T-cell (primary cell): ENCODE data around the gene SLC9A1. TPM values are rescaled to one million over a fixed set of nuclear protein-coding genes. Genes with fewer than 3 reads are reported as not detected.

ENCODE experiments used
- ATAC-seq, 4 experiments: fragments of 200-7000 bp in 3 of 4; fragments of 150-1000 bp in 1 of 4; cut with Tn5 transposase; replicated peaks in 1 of 4; 1 replicate in 3 of 4; 2 replicates in 1 of 4; pipeline ENCODE4 v1.10.0; 2021; ENCODE audit warnings: moderate library complexity in 3 of 4, mild to moderate bottlenecking in 2 of 4, moderate number of reproducible peaks in 1 of 4
- CTCF ChIA-PET, 2 donors: fragments of 300-600 bp; sonication (Branson Sonifier 250); formaldehyde crosslinking; loops; one replicate each; lab custom pipeline; 2022; ENCODE audit warnings: antibody characterized with exemption in 2 of 2; lab: Charles Lee
- POLR2A ChIA-PET, 2 donors: fragments of 300-600 bp; sonication (Branson Sonifier 250); formaldehyde crosslinking; loops; one replicate each; lab custom pipeline; 2022; ENCODE audit warnings: antibody characterized with exemption in 2 of 2; lab: Charles Lee
- DNase-seq, 35 experiments: peaks; one replicate each; pipeline versions ENCODE4 v3.0.0 to v3.0.0-alpha.2; 2013 to 2023
- H3K27ac ChIP-seq: one replicate; pipeline ENCODE4 v1.5.1; 2013; ENCODE audit warnings: low read length
- H3K27me3 ChIP-seq, 2 experiments: replicated peaks in 1 of 2; 1 replicate in 1 of 2; 2 replicates in 1 of 2; pipeline versions ENCODE4 v1.6.1 to v1.7.0; 2013; ENCODE audit warnings: low read length in 1 of 2, mixed read lengths in 1 of 2; ENCODE audit not compliant: control insufficient read depth in 2 of 2, insufficient read depth in 2 of 2; ENCODE audit errors: extremely low read depth in 1 of 2
- H3K36me3 ChIP-seq, 2 donors: 1 replicate in 1 of 2; 2 replicates in 1 of 2; pipeline versions ENCODE4 v1.6.1 to v1.7.0; 2013; ENCODE audit warnings: low read length in 1 of 2; ENCODE audit not compliant: control insufficient read depth in 2 of 2, insufficient read depth in 1 of 2; ENCODE audit errors: extremely low read depth in 1 of 2
- H3K4me1 ChIP-seq, 2 experiments: 1 replicate in 1 of 2; 2 replicates in 1 of 2; pipeline versions ENCODE4 v1.6.1 to v1.7.0; 2013; ENCODE audit warnings: low read length in 2 of 2, mixed read lengths in 1 of 2; ENCODE audit not compliant: insufficient read depth in 2 of 2, control insufficient read depth in 1 of 2; ENCODE audit errors: extremely low read depth in 1 of 2
- H3K4me3 ChIP-seq, 2 donors: 1 replicate in 1 of 2; 2 replicates in 1 of 2; pipeline versions ENCODE4 v1.5.1 to v1.7.0; 2013; ENCODE audit warnings: mild to moderate bottlenecking in 2 of 2, low read length in 1 of 2, moderate library complexity in 1 of 2; ENCODE audit not compliant: control insufficient read depth in 1 of 2; ENCODE audit errors: extremely low read depth in 1 of 2
- H3K9me3 ChIP-seq: 2 replicates; pipeline ENCODE4 v1.7.0; 2013
- H3K27ac Mint-ChIP-seq, 2 donors: one replicate each; pipeline ENCODE4 v1.8.0; 2020 to 2021; ENCODE audit warnings: mild to moderate bottlenecking in 2 of 2, mixed read lengths in 2 of 2
- H3K27me3 Mint-ChIP-seq, 2 donors: one replicate each; pipeline ENCODE4 v1.8.0; 2021 to 2022; ENCODE audit warnings: mixed read lengths in 2 of 2
- H3K36me3 Mint-ChIP-seq: one replicate; pipeline ENCODE4 v1.8.0; 2021; ENCODE audit warnings: mixed read lengths
- H3K4me1 Mint-ChIP-seq, 3 donors: one replicate each; pipeline ENCODE4 v1.8.0; 2020 to 2022; ENCODE audit warnings: mixed read lengths in 3 of 3, mild to moderate bottlenecking in 1 of 3
- H3K4me3 Mint-ChIP-seq, 3 donors: one replicate each; pipeline ENCODE4 v1.8.0; 2020 to 2022; ENCODE audit warnings: mild to moderate bottlenecking in 3 of 3, mixed read lengths in 3 of 3, moderate library complexity in 3 of 3
- H3K9me3 Mint-ChIP-seq, 3 donors: one replicate each; pipeline ENCODE4 v1.8.0; 2020 to 2022; ENCODE audit warnings: mixed read lengths in 3 of 3
- WGBS: methylation state at CpG from one replicate; pipeline ENCODE4 v1.1.5; 2013; ENCODE audit warnings: missing lambda C conversion rate; ENCODE audit not compliant: insufficient coverage; 5-methylcytosine and 5-hydroxymethylcytosine counted together
- total RNA-seq, 35 experiments: library from RNA in 6 of 35; stranded (reverse) in 6 of 35; fragments of 120-200 nt in 1 of 35; gene quantifications; one replicate each; pipeline versions ENCODE4 v1.2.1 to v1.2.4 and lab custom pipeline; 2013 to 2026

SLC9A1 gene
- total RNA-seq, 5 donors from 2014 or later (not counting 1 experiment from before 2014, with no cell fraction given) = 14.6 to 24.4 (median 18.5) TPM

DNA sequence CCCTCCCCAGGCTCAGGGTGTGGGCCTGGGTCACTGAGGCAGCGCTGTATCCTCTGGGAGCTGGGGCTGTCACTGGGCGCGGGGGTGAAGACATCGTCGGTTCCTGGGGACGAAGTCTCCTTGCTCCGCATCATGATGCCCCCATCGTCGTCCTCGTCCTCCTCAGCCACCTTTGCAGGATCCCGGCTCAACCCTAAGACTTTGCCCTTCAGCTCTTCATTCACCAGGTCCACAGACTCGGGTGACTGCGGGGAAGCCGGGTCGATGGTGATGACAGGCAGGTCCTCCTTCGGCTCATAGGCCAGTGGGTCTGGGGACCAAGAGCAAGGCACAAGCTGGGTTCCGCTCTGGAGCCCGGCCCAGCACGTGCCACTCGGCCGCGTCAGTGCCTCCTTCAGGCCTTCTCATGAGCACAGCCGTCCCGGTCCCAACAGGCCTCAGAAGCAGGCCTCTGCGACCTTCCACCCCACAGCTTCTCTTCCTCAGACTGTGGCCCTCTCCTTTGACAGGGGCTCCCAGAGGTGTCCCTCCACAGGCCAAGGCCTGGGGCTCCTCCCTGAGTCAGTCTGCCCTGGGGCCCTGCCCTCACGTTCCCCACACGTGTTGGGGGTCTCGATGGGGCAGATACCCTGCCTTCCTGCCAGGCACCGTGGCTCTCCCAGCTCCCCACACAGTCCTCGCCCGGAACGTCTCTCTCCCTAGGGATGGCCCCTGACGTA is 54.4 kb downstream of the SLC9A1 start:
- H3K36me3 ChIP-seq = peaks cover 8 to 15% of the 10 kb centered on the region in 2 donors
- no peaks in the 10 kb centered on the region for H3K27me3 ChIP-seq
- peaks cover 0 to 7% of the 10 kb centered on the region in 2 experiments for H3K4me1 ChIP-seq
- H3K4me3 ChIP-seq = no peak overlapping the region
- ATAC-seq (no peak), DNase-seq (no peak)
- whole genome bisulfite sequencing = 98% methylated on average over 33 of the region's 33 CpGs
- ChIA-PET CTCF (interaction anchor here (0.5 to 1.6 kb wide), 7 partner anchors 54 to 744 kb away, joined by 3 to 10 read pairs (median 4); no protein-coding TSS in a partner anchor), POLR2A (no interaction called here)
- Mint-ChIP-seq H3K27ac (no peak overlapping the region), H3K9me3 (no peaks in the 10 kb centered on the region), H3K4me3 (no peak overlapping the region), H3K36me3 (peaks cover under 1% of the 10 kb centered on the region), H3K27me3 (no peaks in the 10 kb centered on the region), H3K4me1 (peaks cover 0 to 11% (median 8%) of the 10 kb centered on the region in 3 donors)
- H3K27ac ChIP-seq = no peak overlapping the region
- no peaks in the 10 kb centered on the region for H3K9me3 ChIP-seq

DNA sequence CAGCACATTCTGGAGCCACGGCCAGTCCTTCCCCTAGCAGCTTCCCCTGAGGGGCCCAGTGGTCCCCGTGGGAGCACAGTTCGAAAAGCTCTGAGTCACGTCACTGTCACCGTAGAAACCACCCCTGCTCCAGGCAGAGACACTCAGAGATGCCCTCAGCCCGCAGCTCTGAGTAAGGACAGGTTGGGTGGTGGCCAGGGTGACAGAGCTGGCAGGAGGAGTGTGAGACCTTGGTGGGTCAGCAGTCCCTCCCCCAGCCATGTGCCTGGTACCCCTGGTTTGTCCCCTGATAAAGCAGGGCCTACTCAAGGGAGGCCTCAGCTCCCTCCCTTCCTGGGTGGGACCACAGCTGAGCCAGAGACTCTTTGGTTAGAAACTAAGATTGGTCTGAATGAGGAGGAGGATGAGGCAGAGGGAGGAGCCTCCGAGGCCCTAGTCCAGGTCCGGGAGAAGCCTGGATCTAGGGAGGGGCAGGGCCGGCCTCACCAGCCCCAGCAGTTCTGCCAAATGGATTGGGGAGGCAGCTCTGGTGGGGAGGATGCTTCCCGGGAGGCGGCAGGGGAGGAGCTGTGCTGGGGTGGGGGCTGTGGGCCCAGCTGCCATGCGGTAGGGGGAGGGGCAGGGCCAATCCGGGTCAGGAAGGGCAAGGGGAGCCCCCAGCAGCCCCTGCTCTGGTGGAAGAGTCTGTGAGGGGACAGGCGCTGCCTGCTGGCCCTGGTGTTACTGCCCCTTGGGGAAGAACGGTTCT is 55.2 kb downstream of the SLC9A1 start:
- 73% methylated on average over 13 of the region's 15 CpGs for WGBS
- ChIA-PET CTCF (interaction anchor here (0.5 to 1.6 kb wide), 9 partner anchors 53 to 1013 kb away, joined by 3 to 10 read pairs (median 5); no protein-coding TSS in a partner anchor), POLR2A (no interaction called here)
- Histone ChIP-seq H3K27me3 (no peaks in the 10 kb centered on the region), H3K27ac (no peak overlapping the region), H3K4me3 (no peak overlapping the region), H3K9me3 (no peaks in the 10 kb centered on the region), H3K4me1 (peaks cover 0 to 7% of the 10 kb centered on the region in 2 experiments), H3K36me3 (peaks cover 8 to 13% of the 10 kb centered on the region in 2 donors)
- Mint-ChIP-seq H3K27ac (no peak overlapping the region), H3K4me1 (peaks cover 0 to 11% (median 8%) of the 10 kb centered on the region in 3 donors), H3K4me3 (no peak overlapping the region), H3K27me3 (no peaks in the 10 kb centered on the region), H3K36me3 (no peaks in the 10 kb centered on the region), H3K9me3 (no peaks in the 10 kb centered on the region)
- DNase-seq (peak in 1 of 35 experiments; percentile 37), ATAC-seq (no peak)

DNA sequence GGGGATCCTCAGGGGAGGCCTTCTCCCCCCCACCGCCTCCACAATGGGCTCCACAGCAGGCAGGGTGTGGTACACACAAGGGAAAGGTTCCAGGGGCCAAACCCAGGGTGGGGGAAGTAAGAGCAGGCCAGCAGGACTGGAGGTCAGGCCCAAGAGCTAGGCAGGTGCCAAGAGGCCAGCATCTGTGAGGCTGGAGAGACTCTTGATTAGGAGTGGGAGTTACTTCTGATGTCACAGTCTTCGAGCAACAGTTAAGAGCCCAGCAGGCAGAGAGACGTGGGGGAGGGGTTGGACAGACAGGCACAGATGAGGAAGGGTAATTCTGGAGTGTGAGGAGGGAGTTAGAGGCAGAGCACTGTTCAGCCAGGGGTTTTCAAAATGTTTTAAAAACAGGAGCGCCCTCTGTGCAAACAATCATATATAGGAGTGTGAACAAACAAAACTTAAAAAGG is 55.8 kb downstream of the SLC9A1 start:
- Mint-ChIP-seq H3K27me3 (no peaks in the 10 kb centered on the region), H3K9me3 (no peaks in the 10 kb centered on the region), H3K36me3 (no peaks in the 10 kb centered on the region), H3K4me1 (peaks cover 0 to 11% (median 8%) of the 10 kb centered on the region in 3 donors), H3K27ac (no peak overlapping the region), H3K4me3 (no peak overlapping the region)
- no peaks in the 10 kb centered on the region for H3K27me3 ChIP-seq
- H3K4me3 ChIP-seq = no peak overlapping the region
- WGBS = 42% methylated on average over 2 of the region's 4 CpGs
- ChIA-PET POLR2A (no interaction called here), CTCF (interaction anchor here (0.5 to 3.7 kb wide), 6 partner anchors 53 to 1013 kb away, joined by 4 to 38 read pairs (median 4); no protein-coding TSS in a partner anchor)
- H3K4me1 ChIP-seq = peaks cover 0 to 7% of the 10 kb centered on the region in 2 experiments
- ATAC-seq (no peak), DNase-seq (no peak)
- H3K27ac ChIP-seq = no peak overlapping the region
- H3K9me3 ChIP-seq = no peaks in the 10 kb centered on the region
- peaks cover 8 to 13% of the 10 kb centered on the region in 2 donors for H3K36me3 ChIP-seq

DNA sequence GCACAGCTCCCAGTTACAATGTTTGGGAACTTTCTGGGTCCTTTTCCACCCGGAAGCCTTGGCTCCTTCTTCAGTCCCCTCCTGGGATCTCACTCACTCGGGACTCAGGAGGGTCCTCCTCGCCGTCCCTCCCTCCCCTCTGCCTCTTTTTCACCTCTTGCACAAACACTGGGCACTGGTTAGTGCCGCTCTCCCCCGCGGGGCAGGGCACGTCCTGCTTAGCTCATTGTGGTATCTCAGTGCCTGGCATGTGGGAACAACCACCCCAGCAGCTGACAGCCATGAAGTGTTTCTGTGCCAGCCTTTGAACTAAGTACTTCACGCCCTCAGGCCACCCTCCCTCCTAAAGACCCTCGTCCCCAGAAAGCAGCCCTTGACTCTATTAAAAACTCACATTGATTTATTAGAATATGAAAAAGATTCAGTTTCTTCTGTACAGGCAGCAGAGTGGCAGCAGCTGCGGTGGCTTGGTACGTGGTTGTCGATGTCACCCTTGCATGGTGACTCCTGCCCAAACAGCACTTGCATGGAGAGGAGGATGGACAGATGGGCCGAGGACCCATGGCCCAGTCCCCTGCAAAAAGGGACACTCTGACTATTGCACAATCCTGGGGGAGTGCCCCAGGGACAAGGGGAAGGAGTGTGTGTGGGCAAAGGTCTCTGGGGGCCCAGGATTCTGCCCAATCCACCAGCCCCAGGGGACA is 56.3 kb downstream of the SLC9A1 start:
- Histone ChIP-seq H3K27ac (no peak overlapping the region), H3K4me3 (no peak overlapping the region), H3K4me1 (peaks cover 0 to 7% of the 10 kb centered on the region in 2 experiments), H3K9me3 (no peaks in the 10 kb centered on the region), H3K27me3 (no peaks in the 10 kb centered on the region), H3K36me3 (peaks cover 8 to 10% of the 10 kb centered on the region in 2 donors)
- Mint-ChIP-seq H3K36me3 (no peaks in the 10 kb centered on the region), H3K4me1 (peaks cover 0 to 11% (median 8%) of the 10 kb centered on the region in 3 donors), H3K9me3 (no peaks in the 10 kb centered on the region), H3K27ac (no peak overlapping the region), H3K27me3 (no peaks in the 10 kb centered on the region), H3K4me3 (no peak overlapping the region)
- CTCF ChIA-PET = interaction anchor here (0.6 to 3.7 kb wide), 2 partner anchors 54 to 102 kb away, joined by 3 to 38 read pairs; no protein-coding TSS in a partner anchor
- POLR2A ChIA-PET = no interaction called here
- ATAC-seq = no peak
- DNase-seq = no peak
- WGBS = 68% methylated on average over 12 of the region's 14 CpGs

DNA sequence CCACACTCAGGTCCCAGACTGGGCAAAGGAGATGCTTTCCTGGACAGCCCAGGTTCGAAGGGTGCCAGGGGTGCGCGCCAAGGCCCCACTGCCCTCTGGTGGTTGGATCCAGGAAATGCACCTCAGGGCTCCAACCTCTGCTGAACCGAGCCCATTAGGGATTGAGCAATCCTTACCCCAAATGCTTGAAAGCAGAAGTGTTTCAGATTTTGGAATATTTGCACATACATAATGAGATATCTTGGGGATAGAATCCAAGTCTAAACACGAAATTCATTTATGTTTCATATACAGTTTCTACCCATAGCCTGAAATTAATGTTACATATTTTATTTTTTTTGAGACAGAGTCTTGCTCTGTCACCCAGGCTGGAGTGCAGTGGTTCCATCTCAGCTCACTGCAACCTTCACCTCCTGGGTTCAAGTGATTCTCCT is 57.4 kb downstream of the SLC9A1 start:
- H3K36me3 Mint-ChIP-seq = no peaks in the 10 kb centered on the region
- ATAC-seq = peak; percentile 86 to 91 (median 89)
- ChIA-PET CTCF (interaction anchor here (0.6 to 3.7 kb wide), 4 partner anchors 44 to 187 kb away, joined by 3 to 38 read pairs (median 7); no protein-coding TSS in a partner anchor), POLR2A (no interaction called here)
- Histone ChIP-seq H3K27ac (no peak overlapping the region), H3K4me3 (no peak overlapping the region), H3K9me3 (no peaks in the 10 kb centered on the region), H3K27me3 (no peaks in the 10 kb centered on the region), H3K4me1 (peaks cover 0 to 2% of the 10 kb centered on the region in 2 experiments), H3K36me3 (peaks cover 4% of the 10 kb centered on the region in 2 donors)
- H3K9me3 Mint-ChIP-seq = no peaks in the 10 kb centered on the region
- WGBS = no CpG with 5 or more reads among the region's 5 CpGs
- peaks cover 0 to 7% (median 2%) of the 10 kb centered on the region in 3 donors for H3K4me1 Mint-ChIP-seq
- H3K27ac Mint-ChIP-seq = no peak overlapping the region
- peak; percentile 31 to 84 (median 61) for DNase-seq
- H3K4me3 Mint-ChIP-seq = no peak overlapping the region
- H3K27me3 Mint-ChIP-seq = no peaks in the 10 kb centered on the region
